ENCODE data around the gene MEGF9. TPM values are rescaled to one million over a fixed set of nuclear protein-coding genes. Genes with fewer than 3 reads are reported as not detected.

Gene MEGF9
- total and polyA plus RNA-seq, 2 of the 13 experiments (the other 11 are each of a cell fraction or from before 2014, with no cell fraction given): 3.1 to 3.3 TPM

DNA sequence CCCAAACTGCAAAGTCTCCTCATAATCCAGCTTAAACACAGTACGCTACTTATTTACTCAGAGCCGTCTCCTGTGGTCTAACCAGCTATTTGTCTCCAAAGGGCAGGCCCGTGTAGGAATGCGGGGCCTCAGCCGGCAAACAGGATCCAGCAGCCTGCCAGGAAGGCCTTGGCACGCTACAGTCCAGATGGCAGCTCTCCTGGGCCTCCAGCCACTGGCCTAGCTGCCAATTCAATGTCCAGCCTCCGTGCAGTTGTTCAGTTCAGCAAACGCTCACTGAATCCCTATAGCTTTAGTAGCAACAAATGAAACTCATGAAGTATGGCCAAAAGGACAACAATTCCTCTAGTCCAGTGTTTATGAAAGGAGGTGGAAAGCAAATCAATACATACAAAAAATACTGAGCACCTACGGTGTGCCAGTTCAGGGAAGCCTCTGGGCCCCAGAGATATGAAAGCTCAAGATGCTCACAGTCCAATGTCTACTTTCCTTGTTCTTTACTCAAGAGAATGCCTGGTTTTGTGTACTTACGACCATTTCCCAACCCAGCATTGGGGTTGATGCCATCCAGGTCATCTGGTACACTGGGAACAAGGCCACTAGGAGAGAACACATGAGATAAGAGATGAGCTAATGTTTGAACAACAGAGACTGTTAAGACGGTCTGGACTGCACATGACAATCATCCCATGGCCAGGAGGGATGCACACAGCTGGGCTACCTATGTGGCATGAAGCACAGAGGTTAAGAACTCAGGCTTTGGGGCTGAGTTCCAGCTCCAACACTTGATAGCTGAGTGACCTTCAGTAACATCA, 142.6 kb downstream of the MEGF9 start (continued):
- TF ChIP-seq, protein P1, sequence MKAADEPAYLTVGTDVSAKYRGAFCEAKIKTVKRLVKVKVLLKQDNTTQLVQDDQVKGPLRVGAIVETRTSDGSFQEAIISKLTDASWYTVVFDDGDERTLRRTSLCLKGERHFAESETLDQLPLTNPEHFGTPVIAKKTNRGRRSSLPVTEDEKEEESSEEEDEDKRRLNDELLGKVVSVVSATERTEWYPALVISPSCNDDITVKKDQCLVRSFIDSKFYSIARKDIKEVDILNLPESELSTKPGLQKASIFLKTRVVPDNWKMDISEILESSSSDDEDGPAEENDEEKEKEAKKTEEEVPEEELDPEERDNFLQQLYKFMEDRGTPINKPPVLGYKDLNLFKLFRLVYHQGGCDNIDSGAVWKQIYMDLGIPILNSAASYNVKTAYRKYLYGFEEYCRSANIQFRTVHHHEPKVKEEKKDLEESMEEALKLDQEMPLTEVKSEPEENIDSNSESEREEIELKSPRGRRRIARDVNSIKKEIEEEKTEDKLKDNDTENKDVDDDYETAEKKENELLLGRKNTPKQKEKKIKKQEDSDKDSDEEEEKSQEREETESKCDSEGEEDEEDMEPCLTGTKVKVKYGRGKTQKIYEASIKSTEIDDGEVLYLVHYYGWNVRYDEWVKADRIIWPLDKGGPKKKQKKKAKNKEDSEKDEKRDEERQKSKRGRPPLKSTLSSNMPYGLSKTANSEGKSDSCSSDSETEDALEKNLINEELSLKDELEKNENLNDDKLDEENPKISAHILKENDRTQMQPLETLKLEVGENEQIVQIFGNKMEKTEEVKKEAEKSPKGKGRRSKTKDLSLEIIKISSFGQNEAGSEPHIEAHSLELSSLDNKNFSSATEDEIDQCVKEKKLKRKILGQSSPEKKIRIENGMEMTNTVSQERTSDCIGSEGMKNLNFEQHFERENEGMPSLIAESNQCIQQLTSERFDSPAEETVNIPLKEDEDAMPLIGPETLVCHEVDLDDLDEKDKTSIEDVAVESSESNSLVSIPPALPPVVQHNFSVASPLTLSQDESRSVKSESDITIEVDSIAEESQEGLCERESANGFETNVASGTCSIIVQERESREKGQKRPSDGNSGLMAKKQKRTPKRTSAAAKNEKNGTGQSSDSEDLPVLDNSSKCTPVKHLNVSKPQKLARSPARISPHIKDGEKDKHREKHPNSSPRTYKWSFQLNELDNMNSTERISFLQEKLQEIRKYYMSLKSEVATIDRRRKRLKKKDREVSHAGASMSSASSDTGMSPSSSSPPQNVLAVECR (CRISPR knock-in tag; IDR thresholded peaks at IDR 0.05; ENCODE audit: borderline replicate concordance): peak; percentile 81; the same call in 1 of the 2 replicates
- TF ChIP-seq ETV6 (CRISPR knock-in tag; conservative IDR thresholded peaks at IDR 0.05) (no peak; the same call in 1 of the 2 replicates), ZNF562 (CRISPR knock-in tag; IDR thresholded peaks at IDR 0.05; ENCODE audit: borderline replicate concordance) (no peak), CREB1 (IDR thresholded peaks at IDR 0.05) (no peak), CREB1 (CRISPR knock-in tag; IDR thresholded peaks at IDR 0.05) (peak; percentile 86), THYN1 (CRISPR knock-in tag; IDR thresholded peaks at IDR 0.05; ENCODE audit: borderline replicate concordance, low read depth) (no peak), PCBP2 (optimal IDR thresholded peaks at IDR 0.05; ENCODE audit: low read depth, low read length, poor library complexity, severe bottlenecking) (no peak), HHEX (CRISPR knock-in tag; IDR thresholded peaks at IDR 0.05) (peak; percentile 83), TMF1 (CRISPR knock-in tag; IDR thresholded peaks at IDR 0.05; ENCODE audit: low read depth) (no peak), FOXM1 (CRISPR knock-in tag; IDR thresholded peaks at IDR 0.05) (no peak), KLF13 (CRISPR knock-in tag; IDR thresholded peaks at IDR 0.05) (no peak), ZNF432 (CRISPR knock-in tag; IDR thresholded peaks at IDR 0.05; ENCODE audit: borderline replicate concordance) (no peak; the same call in 1 of the 2 replicates), SIX4 (CRISPR knock-in tag; IDR thresholded peaks at IDR 0.05) (peak; percentile 66; the same call in 1 of the 2 replicates)
- TF ChIP-seq, protein P2, sequence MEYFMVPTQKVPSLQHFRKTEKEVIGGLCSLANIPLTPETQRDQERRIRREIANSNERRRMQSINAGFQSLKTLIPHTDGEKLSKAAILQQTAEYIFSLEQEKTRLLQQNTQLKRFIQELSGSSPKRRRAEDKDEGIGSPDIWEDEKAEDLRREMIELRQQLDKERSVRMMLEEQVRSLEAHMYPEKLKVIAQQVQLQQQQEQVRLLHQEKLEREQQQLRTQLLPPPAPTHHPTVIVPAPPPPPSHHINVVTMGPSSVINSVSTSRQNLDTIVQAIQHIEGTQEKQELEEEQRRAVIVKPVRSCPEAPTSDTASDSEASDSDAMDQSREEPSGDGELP (IDR thresholded peaks at IDR 0.05; ENCODE audit: borderline replicate concordance, low read depth): peak; percentile 95
- TF ChIP-seq, protein P3, sequence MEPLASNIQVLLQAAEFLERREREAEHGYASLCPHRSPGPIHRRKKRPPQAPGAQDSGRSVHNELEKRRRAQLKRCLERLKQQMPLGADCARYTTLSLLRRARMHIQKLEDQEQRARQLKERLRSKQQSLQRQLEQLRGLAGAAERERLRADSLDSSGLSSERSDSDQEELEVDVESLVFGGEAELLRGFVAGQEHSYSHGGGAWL (CRISPR knock-in tag; IDR thresholded peaks at IDR 0.05): no peak
- TF ChIP-seq, protein P4, sequence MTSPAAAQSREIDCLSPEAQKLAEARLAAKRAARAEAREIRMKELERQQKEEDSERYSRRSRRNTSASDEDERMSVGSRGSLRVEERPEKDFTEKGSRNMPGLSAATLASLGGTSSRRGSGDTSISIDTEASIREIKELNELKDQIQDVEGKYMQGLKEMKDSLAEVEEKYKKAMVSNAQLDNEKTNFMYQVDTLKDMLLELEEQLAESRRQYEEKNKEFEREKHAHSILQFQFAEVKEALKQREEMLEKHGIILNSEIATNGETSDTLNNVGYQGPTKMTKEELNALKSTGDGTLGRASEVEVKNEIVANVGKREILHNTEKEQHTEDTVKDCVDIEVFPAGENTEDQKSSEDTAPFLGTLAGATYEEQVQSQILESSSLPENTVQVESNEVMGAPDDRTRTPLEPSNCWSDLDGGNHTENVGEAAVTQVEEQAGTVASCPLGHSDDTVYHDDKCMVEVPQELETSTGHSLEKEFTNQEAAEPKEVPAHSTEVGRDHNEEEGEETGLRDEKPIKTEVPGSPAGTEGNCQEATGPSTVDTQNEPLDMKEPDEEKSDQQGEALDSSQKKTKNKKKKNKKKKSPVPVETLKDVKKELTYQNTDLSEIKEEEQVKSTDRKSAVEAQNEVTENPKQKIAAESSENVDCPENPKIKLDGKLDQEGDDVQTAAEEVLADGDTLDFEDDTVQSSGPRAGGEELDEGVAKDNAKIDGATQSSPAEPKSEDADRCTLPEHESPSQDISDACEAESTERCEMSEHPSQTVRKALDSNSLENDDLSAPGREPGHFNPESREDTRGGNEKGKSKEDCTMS (CRISPR knock-in tag; conservative IDR thresholded peaks at IDR 0.05): no peak
